Left cardiac atrium (tissue), 4 donors: ENCODE results near the gene COL7A1. TPM values are rescaled to one million over a fixed set of nuclear protein-coding genes. Genes with fewer than 3 reads are reported as not detected.
A peak's percentile ranks its signal among the peaks of the same experiment; 100 is the strongest.

Experiments used
- ATAC-seq, 2 donors: fragments of 200-7000 bp; cut with Tn5 transposase; one replicate each; pipeline ENCODE4 v1.9.1; 2020; ENCODE audit warnings: mild to moderate bottlenecking in 2 of 2, moderate library complexity in 2 of 2
- DNase-seq: peaks from one replicate; pipeline ENCODE4 v3.0.0-alpha.2; 2020
- intact Hi-C, 2 donors: fragments of 100-400 bp; cut with DNase I; formaldehyde crosslinking; loops; one replicate each; pipeline versions ENCODE4 v1.14.1 to v1.15.1; 2022 to 2023
- total RNA-seq, 2 donors: library from RNA; stranded (reverse); fragmentation: NEBNext Ultra II Directional; extraction: Animal tissue kit (Norgen Biotek cat#: 25700); gene quantifications; one replicate each; pipeline ENCODE4 v1.2.1, GENCODE V29; 2021
- donor health status: DM: no; HTN: yes; CAD: no.
- donor health status: DM: no; HTN: yes; CAD: no; lungs with severe emphysema.
- donor health status: DM: yes; HTN: yes; CAD: no.
- donor health status: Dilated cardiomyopathy.

The COL7A1 gene
- total RNA-seq, 2 donors from 2014 or later: 5.2 to 5.5 TPM

- DNase-seq (no peak), ATAC-seq (no peak)
- intact Hi-C loops: no loop called here
Measured at GRCh38 chr3:48567500-48567899, 27.6 kb downstream of the COL7A1 start.

GRCh38 chr3:48567090-48567489, 28.0 kb downstream of the COL7A1 start:
- ATAC-seq (no peak), DNase-seq (no peak)
- intact Hi-C loops: no loop called here

GRCh38 chr3:48566401-48566760, 28.7 kb downstream of the COL7A1 start:
- DNase-seq (no peak), ATAC-seq (no peak)
- intact Hi-C loops: no loop called here

- intact Hi-C loops: no loop called here
- DNase-seq: no peak
- peak in 1 of 2 donors; percentile 19 for ATAC-seq
Measured at GRCh38 chr3:48565591-48566400, 29.3 kb downstream of the COL7A1 start.

GRCh38 chr3:48565186-48565585, 29.9 kb downstream of the COL7A1 start:
- no peak for ATAC-seq

DNA sequence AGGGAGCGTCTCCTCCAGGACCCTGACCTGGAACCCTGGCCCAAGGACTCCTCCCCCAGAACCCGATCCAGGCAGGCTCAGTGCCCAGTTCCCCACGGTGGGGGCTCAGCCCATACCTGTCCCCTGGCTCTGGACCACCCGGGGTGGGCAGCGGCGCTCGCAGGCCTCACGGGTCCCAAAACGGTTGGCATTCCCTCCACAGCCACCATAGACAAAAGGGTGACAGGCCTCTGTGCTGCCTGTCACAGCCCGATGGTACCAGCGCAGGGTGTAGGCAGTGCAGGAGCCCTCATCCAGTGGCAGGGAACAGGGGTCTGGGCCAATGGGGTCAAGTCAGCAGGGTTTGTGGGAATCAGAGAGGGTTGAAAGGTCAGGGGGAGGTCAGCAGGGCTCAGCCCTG, 30.5 kb downstream of the COL7A1 start:
- intact Hi-C loops: no loop called here
- DNase-seq (no peak), ATAC-seq (no peak)

More at GRCh38 chr3:48565186-48565585, 29.9 kb downstream of the COL7A1 start:
- intact Hi-C loops: no loop called here
- no peak for DNase-seq

DNA sequence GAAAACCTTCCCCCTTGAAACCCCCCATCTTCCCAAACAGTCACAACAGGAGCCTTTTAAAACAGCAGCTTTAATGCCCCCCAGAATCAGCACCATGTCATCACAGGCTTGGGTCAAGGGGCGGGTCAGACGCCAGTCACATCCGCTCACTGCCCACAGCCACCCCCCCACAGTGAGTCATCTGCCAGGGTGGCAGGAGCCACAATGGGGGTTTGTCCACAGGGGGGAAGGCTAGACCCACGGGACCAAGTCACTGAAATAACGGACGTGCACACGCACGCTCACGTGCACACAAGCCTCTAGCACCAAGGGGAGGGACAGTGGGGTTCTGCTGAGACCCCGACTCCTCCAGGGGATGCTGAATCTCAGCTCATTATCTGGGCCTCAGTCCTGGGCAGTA, 31.1 kb downstream of the COL7A1 start:
- ATAC-seq (peak in 1 of 2 donors; percentile 25), DNase-seq (peak; percentile 61)
- intact Hi-C loops: no loop called here

DNA sequence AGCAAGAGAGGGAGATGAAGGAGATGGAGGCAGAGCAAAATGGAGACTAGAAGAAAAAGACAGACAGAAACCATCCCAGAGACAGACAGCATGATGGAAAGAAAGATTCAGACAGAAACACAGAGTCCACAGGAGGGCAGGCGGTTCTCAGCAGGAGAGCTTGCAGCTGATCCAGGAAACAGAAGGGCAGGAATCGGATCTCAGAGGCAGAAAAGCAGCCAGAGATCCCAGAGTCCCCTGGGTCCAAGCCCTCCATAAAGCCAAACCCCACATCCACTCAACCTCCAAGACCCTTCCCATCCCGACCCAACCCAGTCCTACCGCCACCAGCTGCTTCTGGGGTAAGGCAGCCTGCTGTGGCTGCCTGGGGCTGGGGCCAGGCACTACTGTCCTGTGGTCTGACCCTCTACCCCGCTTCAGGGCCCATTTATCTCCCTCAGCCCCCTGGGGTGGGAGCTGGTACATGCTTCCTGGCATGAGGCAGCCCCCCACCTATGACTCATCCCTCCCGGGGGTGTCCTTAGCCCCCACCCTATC, 31.7 kb downstream of the COL7A1 start, which contains the start of gene UCN2:
TSS of gene UCN2 (minus strand) at position 400 of the 537 bp plus-strand sequence. CDS start 657 bp downstream, outside the sequence.
- DNase-seq (no peak), ATAC-seq (no peak)
- intact Hi-C loops: no loop called here

DNA sequence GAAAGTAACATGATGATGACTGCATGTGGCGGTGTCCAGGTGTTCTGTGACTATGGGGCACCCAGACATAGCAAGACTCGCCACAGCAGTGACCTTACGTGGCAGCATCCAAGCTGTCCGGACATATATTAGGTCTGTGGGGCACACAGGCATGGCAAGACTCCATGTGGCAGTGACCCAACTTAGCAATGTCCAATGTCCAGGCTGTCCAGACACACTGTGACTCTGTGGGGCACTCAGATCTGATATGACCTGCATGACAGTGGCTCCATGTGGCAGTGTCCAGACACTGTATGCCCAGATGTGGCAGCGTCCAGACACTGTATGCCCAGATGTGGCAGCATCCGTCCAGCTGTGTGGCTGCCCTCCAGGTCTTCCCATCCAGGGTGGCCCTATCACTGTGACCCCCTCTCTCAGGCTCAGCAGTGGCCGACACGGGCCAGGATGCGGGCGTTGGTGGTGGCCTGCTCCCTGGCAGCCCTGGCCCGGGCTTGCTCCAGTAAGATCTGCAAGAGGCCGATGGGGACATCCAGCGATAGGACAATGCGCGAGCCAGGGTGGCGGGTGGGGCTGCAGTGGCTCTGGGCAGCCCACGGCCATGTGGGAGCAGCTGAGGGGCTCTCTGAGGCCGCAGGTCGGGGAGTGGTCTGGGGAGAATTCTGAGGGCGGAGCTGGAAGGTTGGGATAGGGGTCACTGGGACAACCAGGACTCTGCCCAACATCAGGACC, 32.6 kb downstream of the COL7A1 start:
- intact Hi-C loops: no loop called here
- DNase-seq: no peak
- ATAC-seq: no peak

DNA sequence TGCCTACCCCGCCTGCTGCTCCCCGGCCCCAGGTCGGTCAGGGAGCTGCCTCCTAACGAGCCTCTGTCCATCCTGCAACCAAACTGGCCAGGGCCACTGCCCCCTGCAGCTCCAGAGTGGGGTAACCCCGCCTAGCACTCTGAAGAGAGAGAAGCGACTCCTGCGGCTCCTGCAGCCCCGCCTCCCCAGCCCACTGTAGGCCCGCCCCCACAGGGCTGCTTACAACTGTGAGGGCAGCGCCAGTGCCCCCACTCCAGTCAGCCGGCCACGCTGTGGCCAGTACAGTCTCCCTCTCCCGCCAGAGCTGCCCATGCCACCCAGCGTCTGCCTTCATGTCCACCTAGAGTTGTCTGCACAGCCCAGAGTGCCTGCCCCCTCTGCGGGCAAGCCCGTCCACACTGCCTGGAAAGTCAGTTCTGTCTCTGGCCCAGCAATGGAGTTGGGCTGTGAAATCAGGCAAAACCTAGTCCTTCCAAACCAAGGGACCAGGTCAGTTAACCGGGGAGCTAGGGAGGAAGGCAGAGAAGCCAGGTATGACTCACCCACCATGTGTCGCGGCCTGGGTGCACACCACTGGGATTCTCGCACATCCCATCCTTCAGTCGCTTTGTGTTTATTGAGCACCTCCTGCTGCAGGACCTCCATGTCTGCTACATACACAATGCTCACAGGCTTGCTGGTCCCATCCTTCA, 33.9 kb downstream of the COL7A1 start:
- peak; percentile 61 for DNase-seq
- peak; percentile 12 to 20 for ATAC-seq
- intact Hi-C loops: no loop called here

DNA sequence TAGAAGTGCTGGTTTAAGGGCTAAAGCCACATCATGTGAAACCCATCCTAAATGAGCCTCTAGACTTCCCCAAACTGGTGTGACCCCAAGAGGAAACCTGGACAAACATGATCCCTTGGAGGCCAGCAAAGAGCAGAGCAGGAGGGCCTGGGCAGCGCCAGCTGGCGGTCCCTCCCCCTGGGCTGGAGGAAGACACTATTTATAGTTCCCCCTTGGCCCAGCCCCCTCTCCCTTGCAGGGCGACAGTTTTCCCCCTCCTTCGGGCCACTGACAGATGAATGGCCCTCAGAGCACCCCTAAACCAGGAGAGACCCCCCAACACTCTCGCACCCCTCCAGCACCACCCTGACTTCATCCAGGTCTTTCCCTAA, 34.5 kb downstream of the COL7A1 start:
- DNase-seq (no peak), ATAC-seq (peak in 1 of 2 donors; percentile 3)
- intact Hi-C loops: no loop called here

DNA sequence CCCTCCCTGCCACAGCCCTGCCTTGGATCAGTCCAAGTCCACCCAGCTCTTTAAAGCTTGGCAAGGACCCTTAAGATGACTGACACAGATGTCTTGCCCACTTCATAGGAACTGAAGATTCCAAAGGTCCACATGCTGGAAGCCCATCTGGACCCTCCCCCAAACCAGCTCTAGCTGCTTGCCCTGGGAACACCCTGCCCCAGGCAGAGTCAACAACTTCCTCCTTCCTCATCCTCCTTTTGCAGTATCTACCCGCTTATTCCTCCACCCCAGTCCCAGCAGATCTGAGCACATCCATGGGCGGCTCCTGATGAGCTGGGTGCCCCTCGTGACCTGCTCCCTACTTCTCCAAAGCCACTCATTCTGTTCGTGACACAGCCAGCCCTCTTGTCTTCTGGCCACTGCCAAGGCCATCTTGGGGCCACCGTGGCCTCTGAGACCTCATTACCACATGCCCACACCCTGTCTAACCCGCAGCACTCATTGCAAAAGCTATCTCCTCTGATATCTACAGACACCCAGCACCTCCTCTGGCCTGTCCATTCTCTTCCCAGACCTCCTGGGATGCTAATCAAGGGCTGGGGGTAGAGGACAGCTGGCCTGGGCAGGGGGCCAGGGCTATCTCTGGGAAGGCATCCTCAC, 36.5 kb downstream of the COL7A1 start:
- peak in 1 of 2 donors; percentile 0 for ATAC-seq
- peak; percentile 53 for DNase-seq
- intact Hi-C loops: no loop called here

DNA sequence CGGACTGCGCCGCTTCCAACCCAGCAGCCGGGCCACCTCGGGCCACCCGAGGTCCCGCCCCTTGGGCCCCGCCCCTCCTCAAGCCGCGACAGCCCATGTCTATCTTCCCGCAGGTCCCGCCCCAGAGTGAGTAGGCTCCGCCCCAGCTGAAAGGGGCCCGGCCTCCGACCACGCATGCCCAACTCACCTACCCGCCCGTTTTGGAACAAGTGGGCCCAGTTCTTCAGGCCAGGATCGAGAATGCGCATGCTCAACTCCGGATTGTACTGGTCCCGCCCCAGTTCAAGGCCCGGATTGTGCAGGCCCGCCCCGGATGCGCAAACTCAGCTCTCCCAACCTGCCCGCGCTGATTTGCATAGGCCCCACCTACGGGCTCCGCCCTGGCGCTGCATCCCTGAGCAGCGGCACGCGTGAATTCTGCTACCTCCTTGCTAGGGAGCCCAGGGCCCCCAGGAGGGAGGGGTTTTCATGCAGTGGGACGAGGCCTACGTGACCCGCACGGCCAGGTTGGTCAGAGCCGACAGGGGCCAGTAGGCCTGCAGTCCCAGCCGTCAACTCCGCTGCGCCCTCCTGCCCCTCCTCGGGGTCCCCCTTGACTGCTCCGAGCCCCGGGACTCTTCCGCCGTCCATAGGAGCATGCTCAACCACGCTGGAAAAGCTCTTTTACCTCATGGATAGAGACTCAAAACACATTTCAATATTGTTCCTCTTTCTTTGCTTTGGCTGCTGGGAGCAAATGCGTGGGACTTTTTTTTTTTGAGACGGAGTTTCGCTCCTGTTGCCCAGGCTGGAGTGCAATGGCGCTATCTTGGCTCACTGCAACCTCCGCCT, 38.1 kb downstream of the COL7A1 start, which contains the start of gene PFKFB4:
TSS of gene PFKFB4 (minus strand) at position 8 of the 831 bp plus-strand sequence. CDS start 26 bp downstream, outside the sequence.
- peak; percentile 92 to 93 for ATAC-seq
- intact Hi-C loops: no loop called here
- peak; percentile 99 for DNase-seq

- ATAC-seq: no peak
- intact Hi-C loops: no loop called here
- no peak for DNase-seq
Measured at GRCh38 chr3:48555949-48556795, 39.0 kb downstream of the COL7A1 start.

DNA sequence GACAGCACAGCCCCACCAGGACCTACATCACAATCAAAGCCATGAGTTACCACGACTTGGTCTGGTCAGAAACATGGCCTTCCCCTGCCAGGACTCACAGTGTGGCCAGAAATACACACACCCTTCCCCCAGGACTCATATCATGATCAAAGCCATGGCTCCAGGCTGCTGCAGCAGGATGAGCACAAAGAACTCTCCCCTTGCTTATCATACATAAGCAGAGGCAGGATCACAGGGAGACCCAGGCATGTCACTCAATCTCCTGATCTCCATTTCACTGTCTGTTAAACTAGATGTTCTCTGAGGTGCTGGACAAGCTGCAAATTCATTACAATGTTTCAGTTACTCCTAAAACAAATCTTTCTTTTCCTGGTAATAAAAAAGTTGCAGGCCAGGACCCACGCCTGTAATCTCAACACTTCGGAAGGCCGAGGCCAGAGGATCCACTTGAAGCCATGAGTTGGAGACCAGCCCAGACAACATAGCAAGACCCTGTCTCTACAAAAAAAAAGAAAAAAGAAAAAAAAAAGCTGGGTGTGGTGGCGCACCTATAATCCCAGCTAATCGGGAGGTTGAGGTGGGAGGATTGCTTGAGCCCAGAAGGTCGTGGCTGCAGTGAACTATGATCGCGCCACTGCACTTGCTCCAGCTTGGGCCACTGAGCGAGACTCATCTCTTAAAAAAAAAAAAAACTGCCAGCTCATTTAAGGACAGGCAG, 39.7 kb downstream of the COL7A1 start:
- intact Hi-C loops: no loop called here
- DNase-seq (no peak), ATAC-seq (no peak)
